ENCODE results near the gene NOP53. TPM values are rescaled to one million over a fixed set of nuclear protein-coding genes. Genes with fewer than 3 reads are reported as not detected.

The NOP53 gene
- total and polyA plus RNA-seq, 9 of the 15 experiments (the other 6 are each of a cell fraction or from before 2014, with no cell fraction given): 6.5 to 274 (median 145) TPM

DNA sequence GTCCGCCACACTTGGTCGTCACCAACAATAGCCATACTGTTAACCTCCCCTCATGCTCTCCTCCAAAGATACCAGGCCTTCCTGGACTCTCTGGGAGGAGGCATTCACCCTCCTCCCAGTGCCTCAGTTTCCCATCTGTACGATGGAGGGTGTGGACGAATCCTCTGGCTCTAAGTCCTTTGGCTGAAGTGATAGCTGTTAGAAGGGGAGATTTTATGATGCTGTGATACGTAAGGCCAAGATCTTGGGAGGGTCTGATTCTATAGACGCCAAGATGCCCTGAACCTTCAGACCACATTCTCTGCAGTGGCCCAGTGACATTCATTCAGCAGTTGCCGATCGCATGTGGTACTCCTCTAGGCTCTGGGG lies 14.8 kb upstream of the NOP53 start:
- WGBS (ENCODE audit: insufficient coverage, low coverage, missing lambda C conversion rate): 72% methylated on average over 8 of the region's 8 CpGs
- H3K9me3 ChIP-seq (replicated peaks; ENCODE audit: control insufficient read depth, insufficient read depth, low read depth, low read length): no peaks in the 10 kb centered on the region
- no peak for DNase-seq (ENCODE audit: extremely low read depth in 1 of 4, low spot score in 3 of 4)
- no peaks in the 10 kb centered on the region for H3K9me1 ChIP-seq (ENCODE audit: control insufficient read depth, insufficient read depth, low read length)
- intact Hi-C loops (cut with micrococcal nuclease) (no loop called here), in situ Hi-C loops (cut with MboI) (no loop called here)
- no peak overlapping the region; the same call in 1 of the 2 replicates for H3K4me3 ChIP-seq
- ATAC-seq: no peak
- H4K20me1 ChIP-seq (replicated peaks; ENCODE audit: control insufficient read depth, insufficient read depth, low read length): no peaks in the 10 kb centered on the region
- no TSS peak for BruUV-seq (replicated peaks)
- peak overlapping the region; percentile 70 for H2AFZ ChIP-seq (ENCODE audit: low read depth, low read length)
- peak overlapping the region in 1 of 2 experiments; percentile 18; a peak in 2 of 4 replicates for H3K9ac ChIP-seq (ENCODE audit: insufficient read depth in 1 of 2, low read depth in 2 of 2, low read length in 2 of 2)
- H3K36me3 ChIP-seq (ENCODE audit: control insufficient read depth, insufficient read depth, low read length): peaks cover 33% of the 10 kb centered on the region; the same call in 2 of the 3 replicates
- FAIRE-seq: no peak
- peak overlapping the region; percentile 66 for H3K4me2 ChIP-seq (ENCODE audit: insufficient read depth, low read length)
- ChIA-PET POLR2A (interaction anchor here (1.2 kb wide), 1 partner anchor 15 kb away, joined by 7 read pairs; the partner anchor contains the start of gene NOP53), CTCF (ENCODE audit: low intra/inter-chr PET ratio) (no interaction called here)
- peak overlapping the region; percentile 81 for H3K27ac ChIP-seq (ENCODE audit: extremely low read depth, low read depth, low read length)
- H3K4me1 ChIP-seq (replicated peaks in 1 of 2; ENCODE audit: control insufficient read depth in 2 of 2, insufficient read depth in 2 of 2, low read length in 2 of 2): peaks cover 13 to 36% of the 10 kb centered on the region in 2 experiments; a peak in 4 of 5 replicates
- H3K79me2 ChIP-seq (ENCODE audit: control insufficient read depth, insufficient read depth, low read length): peaks cover 6% of the 10 kb centered on the region; the same call in 2 of the 3 replicates
- no peaks in the 10 kb centered on the region; a peak in 1 of 5 replicates for H3K27me3 ChIP-seq (ENCODE audit: control insufficient read depth in 2 of 2, insufficient read depth in 2 of 2, low read length in 2 of 2)
- TF ChIP-seq KDM2B (CRISPR knock-in tag; IDR thresholded peaks at IDR 0.05): no peak
- TF ChIP-seq PYGO2 (tag; IDR thresholded peaks at IDR 0.05): no peak
- peak; percentile 5 for TF ChIP-seq PHF20 (IDR thresholded peaks at IDR 0.05; ENCODE audit: partially characterized antibody)
- TF ChIP-seq, protein P1, sequence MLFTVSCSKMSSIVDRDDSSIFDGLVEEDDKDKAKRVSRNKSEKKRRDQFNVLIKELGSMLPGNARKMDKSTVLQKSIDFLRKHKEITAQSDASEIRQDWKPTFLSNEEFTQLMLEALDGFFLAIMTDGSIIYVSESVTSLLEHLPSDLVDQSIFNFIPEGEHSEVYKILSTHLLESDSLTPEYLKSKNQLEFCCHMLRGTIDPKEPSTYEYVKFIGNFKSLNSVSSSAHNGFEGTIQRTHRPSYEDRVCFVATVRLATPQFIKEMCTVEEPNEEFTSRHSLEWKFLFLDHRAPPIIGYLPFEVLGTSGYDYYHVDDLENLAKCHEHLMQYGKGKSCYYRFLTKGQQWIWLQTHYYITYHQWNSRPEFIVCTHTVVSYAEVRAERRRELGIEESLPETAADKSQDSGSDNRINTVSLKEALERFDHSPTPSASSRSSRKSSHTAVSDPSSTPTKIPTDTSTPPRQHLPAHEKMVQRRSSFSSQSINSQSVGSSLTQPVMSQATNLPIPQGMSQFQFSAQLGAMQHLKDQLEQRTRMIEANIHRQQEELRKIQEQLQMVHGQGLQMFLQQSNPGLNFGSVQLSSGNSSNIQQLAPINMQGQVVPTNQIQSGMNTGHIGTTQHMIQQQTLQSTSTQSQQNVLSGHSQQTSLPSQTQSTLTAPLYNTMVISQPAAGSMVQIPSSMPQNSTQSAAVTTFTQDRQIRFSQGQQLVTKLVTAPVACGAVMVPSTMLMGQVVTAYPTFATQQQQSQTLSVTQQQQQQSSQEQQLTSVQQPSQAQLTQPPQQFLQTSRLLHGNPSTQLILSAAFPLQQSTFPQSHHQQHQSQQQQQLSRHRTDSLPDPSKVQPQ (CRISPR knock-in tag; IDR thresholded peaks at IDR 0.05; ENCODE audit: borderline replicate concordance): no peak
- TF ChIP-seq MCM3 (IDR thresholded peaks at IDR 0.05): no peak
- no peak for TF ChIP-seq MBD2 (IDR thresholded peaks at IDR 0.05; ENCODE audit: borderline replicate concordance, low read depth)
- no peak for TF ChIP-seq GATAD2B (IDR thresholded peaks at IDR 0.05; ENCODE audit: borderline replicate concordance)
- no peak for TF ChIP-seq ZSCAN32 (CRISPR knock-in tag; IDR thresholded peaks at IDR 0.05)
- TF ChIP-seq HLTF (IDR thresholded peaks at IDR 0.05): 0 out of 2 replicates have a peak, but pooled peaks have one; percentile 3
- TF ChIP-seq IFI16 (CRISPR knock-in tag; IDR thresholded peaks at IDR 0.05): no peak
- TF ChIP-seq MXI1 (IDR thresholded peaks at IDR 0.05; ENCODE audit: low read depth, low read length): no peak
- TF ChIP-seq GABPB2 (CRISPR knock-in tag; conservative IDR thresholded peaks at IDR 0.05): no peak
- no peak for TF ChIP-seq POLR3G (IDR thresholded peaks at IDR 0.05; ENCODE audit: extremely low read depth, insufficient read length, insufficient replicate concordance)
- TF ChIP-seq MAZ (CRISPR knock-in tag; conservative IDR thresholded peaks at IDR 0.05 in 1 of 2, IDR thresholded peaks at IDR 0.05 in 1 of 2): no peak
- TF ChIP-seq NONO (IDR thresholded peaks at IDR 0.05; ENCODE audit: low read depth in 2 of 2, low read length in 1 of 2): no peak
- TF ChIP-seq RFX5 (IDR thresholded peaks at IDR 0.05; ENCODE audit: low read depth, low read length): no peak
- TF ChIP-seq TARDBP (IDR thresholded peaks at IDR 0.05): no peak
- no peak for TF ChIP-seq ZNF24 (IDR thresholded peaks at IDR 0.05)
- TF ChIP-seq LARP7 (IDR thresholded peaks at IDR 0.05): no peak
- TF ChIP-seq MECOM (CRISPR knock-in tag; IDR thresholded peaks at IDR 0.05): no peak
- no peak for TF ChIP-seq ZBTB8A (IDR thresholded peaks at IDR 0.05; ENCODE audit: partially characterized antibody)
- TF ChIP-seq NR4A1 (CRISPR knock-in tag; IDR thresholded peaks at IDR 0.05): no peak
- no peak for TF ChIP-seq NR4A1 (tag; IDR thresholded peaks at IDR 0.05)
- no peak for TF ChIP-seq ZBTB7A (IDR thresholded peaks at IDR 0.05; ENCODE audit: borderline replicate concordance, control insufficient read depth, low read depth, low read length)
- peak; percentile 18 for TF ChIP-seq SUPT5H (IDR thresholded peaks at IDR 0.05)
